ENCODE results near the gene CAPS2.

Gene CAPS2

GRCh38 chr12:75294797-75295196 lies 35.3 kb downstream of the CAPS2 start:
- in situ Hi-C loops (cut with MboI; ENCODE audit: low sequenced_read_pairs, unreplicated experiment): no loop called here
- no peak for DNase-seq (ENCODE audit: low spot score)
- TF ChIP-seq CTCF (IDR thresholded peaks at IDR 0.05; ENCODE audit: borderline replicate concordance, control extremely low read depth, extremely low read depth, insufficient read depth, missing control alignments): no peak

DNA sequence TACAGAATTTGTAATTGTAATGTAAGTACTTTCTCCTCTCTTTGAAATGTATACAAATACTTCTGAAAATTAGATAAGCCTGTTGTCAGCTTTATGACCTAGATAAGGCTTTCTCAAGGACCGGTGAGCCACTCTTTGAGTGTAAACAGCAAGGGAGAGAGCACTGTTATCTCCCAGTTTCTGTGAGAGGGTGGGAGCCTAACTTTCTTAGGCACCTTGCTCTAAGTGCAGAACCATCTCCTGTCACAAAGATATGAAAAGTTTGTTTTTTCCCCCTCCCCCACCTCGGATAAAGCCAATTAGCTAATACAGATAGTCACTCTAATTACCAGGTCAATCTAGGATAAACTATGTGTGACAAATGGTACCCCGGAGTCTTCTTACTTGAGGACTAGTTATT lies 35.8 kb downstream of the CAPS2 start:
- no peak for DNase-seq (ENCODE audit: low spot score)
- no peak for TF ChIP-seq CTCF (IDR thresholded peaks at IDR 0.05; ENCODE audit: borderline replicate concordance, control extremely low read depth, extremely low read depth, insufficient read depth, missing control alignments)
- in situ Hi-C loops (cut with MboI; ENCODE audit: low sequenced_read_pairs, unreplicated experiment): no loop called here

- in situ Hi-C loops (cut with MboI; ENCODE audit: low sequenced_read_pairs, unreplicated experiment): no loop called here
- DNase-seq (ENCODE audit: low spot score): no peak
- no peak for TF ChIP-seq CTCF (IDR thresholded peaks at IDR 0.05; ENCODE audit: borderline replicate concordance, control extremely low read depth, extremely low read depth, insufficient read depth, missing control alignments)
Observed at GRCh38 chr12:75291014-75291413, 39.1 kb downstream of the CAPS2 start.

- TF ChIP-seq CTCF (IDR thresholded peaks at IDR 0.05; ENCODE audit: borderline replicate concordance, control extremely low read depth, extremely low read depth, insufficient read depth, missing control alignments): no peak
- in situ Hi-C loops (cut with MboI; ENCODE audit: low sequenced_read_pairs, unreplicated experiment): no loop called here
- DNase-seq (ENCODE audit: low spot score): no peak
Observed at GRCh38 chr12:75289753-75290152, 40.4 kb downstream of the CAPS2 start.

DNA sequence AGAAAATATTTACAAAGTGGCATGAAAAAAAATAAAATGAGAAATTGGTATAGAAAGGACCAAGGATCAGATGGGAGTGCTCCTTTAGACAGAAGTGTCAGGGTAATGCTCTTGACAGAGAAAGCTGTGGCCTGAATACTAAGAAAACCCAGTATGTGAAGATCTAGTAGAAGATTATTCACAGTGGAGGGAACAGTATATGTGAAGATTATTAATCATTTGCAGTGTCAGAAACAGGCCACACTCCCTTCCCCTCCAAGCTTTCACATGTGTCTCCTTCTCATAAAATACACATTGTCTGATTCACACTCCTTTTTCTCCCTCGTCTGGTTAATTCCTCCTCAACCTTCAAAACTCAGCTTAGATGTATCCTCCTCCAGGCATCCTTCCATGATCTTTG lies 41.3 kb downstream of the CAPS2 start:
- in situ Hi-C loops (cut with MboI; ENCODE audit: low sequenced_read_pairs, unreplicated experiment): no loop called here
- no peak for TF ChIP-seq CTCF (IDR thresholded peaks at IDR 0.05; ENCODE audit: borderline replicate concordance, control extremely low read depth, extremely low read depth, insufficient read depth, missing control alignments)
- no peak for DNase-seq (ENCODE audit: low spot score)

DNA sequence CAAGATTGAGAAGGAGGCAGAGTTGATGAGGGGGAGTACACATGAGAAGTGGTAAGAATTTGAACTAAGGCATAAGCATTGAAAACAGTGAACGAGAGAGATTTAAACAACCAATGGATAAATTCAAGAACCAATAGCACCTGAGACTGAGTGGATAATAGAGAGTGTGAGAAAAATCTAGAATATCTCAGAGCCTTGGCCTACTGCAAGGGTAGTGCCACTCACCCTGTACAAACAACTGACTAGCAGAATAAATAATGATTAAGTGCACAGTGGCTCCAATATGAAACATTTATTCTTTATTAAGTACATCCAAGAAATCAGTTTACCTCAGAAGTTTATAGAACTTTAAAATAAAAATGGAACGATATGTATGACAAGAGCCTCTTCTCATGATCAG lies 54.4 kb downstream of the CAPS2 start:
- no peak for TF ChIP-seq CTCF (IDR thresholded peaks at IDR 0.05; ENCODE audit: borderline replicate concordance, control extremely low read depth, extremely low read depth, insufficient read depth, missing control alignments)
- in situ Hi-C loops (cut with MboI; ENCODE audit: low sequenced_read_pairs, unreplicated experiment): no loop called here
- DNase-seq (ENCODE audit: low spot score): no peak

DNA sequence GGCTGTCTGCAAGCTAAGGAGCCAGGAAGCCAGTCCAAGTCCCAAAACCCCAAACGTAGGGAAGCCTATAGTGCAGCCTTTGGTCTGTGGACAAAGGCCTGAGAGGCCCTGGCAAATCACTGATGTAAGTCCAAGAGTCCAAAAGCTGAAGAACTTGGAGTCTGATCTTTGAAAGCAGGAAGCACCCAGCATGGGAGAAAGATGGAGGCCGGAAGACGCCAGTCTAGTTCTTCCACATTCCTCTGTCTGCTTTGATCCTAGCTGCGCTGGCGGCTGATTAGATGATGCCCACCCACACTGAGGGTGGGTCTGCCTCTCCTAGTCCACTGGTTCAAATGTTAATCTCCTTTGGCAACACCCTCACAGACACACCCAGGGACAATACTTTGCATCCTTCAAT lies 58.5 kb downstream of the CAPS2 start:
- no peak for DNase-seq (ENCODE audit: low spot score)
- in situ Hi-C loops (cut with MboI; ENCODE audit: low sequenced_read_pairs, unreplicated experiment): no loop called here
- TF ChIP-seq CTCF (IDR thresholded peaks at IDR 0.05; ENCODE audit: borderline replicate concordance, control extremely low read depth, extremely low read depth, insufficient read depth, missing control alignments): no peak

Measured in GM13976 (cell line).